ENCODE results near the gene NWD2.
"Not testable (repeated sequence)": the region's sequence is repeated elsewhere in the genome, so short reads cannot be mapped to it uniquely, and the experiment has no call there.

NWD2 gene

GRCh38 chr4:37495353-37495752 is 250.8 kb downstream of the NWD2 start:
- H3K9me3 Mint-ChIP-seq (ENCODE audit: low read depth), result peaks cover 24% of the 10 kb centered on the region
- not testable (repeated sequence) for H3K27me3 Mint-ChIP-seq; H3K4me1 Mint-ChIP-seq (ENCODE audit: low read depth); H3K27ac Mint-ChIP-seq; H3K4me3 Mint-ChIP-seq; H3K36me3 Mint-ChIP-seq
